Spleen (tissue), 11 donors: Measurements from ENCODE around the gene CYB5B. TPM values are rescaled to one million over a fixed set of nuclear protein-coding genes. Genes with fewer than 3 reads are reported as not detected.
"Not testable (repeated sequence)": the region's sequence is repeated elsewhere in the genome, so short reads cannot be mapped to it uniquely, and the experiment has no call there.

Experiments used
- DNase-seq: peaks from one replicate; pipeline ENCODE4 v3.0.0-alpha.2; 2020
- H3K27ac ChIP-seq, 8 donors: fragments of 200-600 bp; sonication (generic) in 7 of 8; 1 replicate in 4 of 8; 2 replicates in 4 of 8; pipeline versions ENCODE4 v1.5.0 to v1.8.0; 2016 to 2021; ENCODE audit warnings: inconsistent platforms in 4 of 8, mild to moderate bottlenecking in 4 of 8, moderate library complexity in 1 of 8
- H3K27me3 ChIP-seq, 7 donors: fragments of 200-600 bp; sonication (generic) in 6 of 7; replicated peaks in 1 of 7; 1 replicate in 4 of 7; 2 replicates in 3 of 7; pipeline versions ENCODE4 v1.5.0 to v1.8.0; 2016 to 2021; ENCODE audit warnings: inconsistent platforms in 3 of 7, mild to moderate bottlenecking in 1 of 7
- H3K36me3 ChIP-seq, 6 donors: fragments of 200-600 bp; sonication (generic) in 5 of 6; 1 replicate in 4 of 6; 2 replicates in 2 of 6; pipeline versions ENCODE4 v1.5.0 to v1.8.0; 2016 to 2021; ENCODE audit warnings: inconsistent platforms in 2 of 6
- H3K4me1 ChIP-seq, 6 donors: fragments of 200-600 bp; sonication (generic) in 5 of 6; 1 replicate in 3 of 6; 2 replicates in 3 of 6; pipeline versions ENCODE4 v1.5.0 to v1.8.0; 2016 to 2021; ENCODE audit warnings: inconsistent platforms in 3 of 6
- H3K4me3 ChIP-seq, 8 donors: fragments of 200-600 bp; sonication (generic) in 7 of 8; 1 replicate in 4 of 8; 2 replicates in 4 of 8; pipeline versions ENCODE4 v1.5.0 to v1.8.0; 2016 to 2021; ENCODE audit warnings: inconsistent platforms in 4 of 8, mild to moderate bottlenecking in 4 of 8, moderate library complexity in 2 of 8
- H3K9me3 ChIP-seq, 8 donors: fragments of 200-600 bp; sonication (generic) in 7 of 8; 1 replicate in 4 of 8; 2 replicates in 4 of 8; pipeline versions ENCODE4 v1.5.0 to v1.8.0; 2016 to 2021; ENCODE audit warnings: inconsistent platforms in 4 of 8
- CTCF ChIP-seq, 11 experiments: fragments of 200-600 bp in 7 of 11; fragments of 450-650 bp in 4 of 11; sonication (generic) in 4 of 11; IDR thresholded peaks in 8 of 11; conservative IDR thresholded peaks in 3 of 11; 1 replicate in 7 of 11; 2 replicates in 4 of 11; pipeline versions ENCODE4 v1.4.0 to v1.8.0; 2016 to 2021; ENCODE audit warnings: antibody characterized with exemption in 11 of 11, inconsistent platforms in 4 of 11, mild to moderate bottlenecking in 1 of 11
- POLR2A ChIP-seq, 3 donors: fragments of 450-650 bp; IDR thresholded peaks; one replicate each; pipeline ENCODE4 v1.5.1; 2017; ENCODE audit warnings: antibody characterized with exemption in 3 of 3, mild to moderate bottlenecking in 1 of 3
- POLR2AphosphoS5 ChIP-seq, 3 donors: sonication (generic); formaldehyde crosslinking; IDR thresholded peaks; one replicate each; pipeline ENCODE4 v1.5.1; 2017; ENCODE audit warnings: antibody characterized with exemption in 3 of 3
- WGBS, 5 donors: extraction: QIAGEN DNeasy Blood & Tissue Kit in 3 of 5; methylation state at CpG; one replicate each; pipeline versions ENCODE4 v1.1.5 to v1.1.7; 2013 to 2018; 5-methylcytosine and 5-hydroxymethylcytosine counted together
- intact Hi-C: fragments of 100-400 bp; cut with DNase I; formaldehyde crosslinking; loops from one replicate; pipeline ENCODE4 v1.15.0; 2023; ENCODE audit warnings: low total_unique reads
- polyA plus RNA-seq, 3 donors: library from polyadenylated mRNA; stranded (reverse); fragments of 200-250 nt; gene quantifications; one replicate each; pipeline ENCODE4 v1.2.1, GENCODE V29; 2013
- total RNA-seq, 7 donors: library from RNA; depleted of rRNA in 3 of 7; stranded (reverse); fragments of >200 nt in 3 of 7; fragmentation: NEBNext Ultra II Directional in 4 of 7; extraction: Animal tissue kit (Norgen Biotek cat#: 25700) in 4 of 7; gene quantifications; one replicate each; pipeline versions ENCODE4 v1.1.0 to v1.2.1, GENCODE V29; 2016 to 2021
- donor health status: healthy with polysubstance abuse.
- donor health status: DM: no; HTN: no; CAD: no; lungs with moderate emphysema.
- donor health status: DM: no; HTN: no; CAD: no.
- donor health status: Bipolar disorder and iron deficiency.
- donor health status: healthy.
- donor health status: DM: no; HTN: no; CAD: no.
- donor health status: DM: yes; HTN: yes; CAD: no.

CYB5B gene
- total and polyA plus RNA-seq, 10 donors = 36.8 to 80.5 (median 61.1) TPM

DNA sequence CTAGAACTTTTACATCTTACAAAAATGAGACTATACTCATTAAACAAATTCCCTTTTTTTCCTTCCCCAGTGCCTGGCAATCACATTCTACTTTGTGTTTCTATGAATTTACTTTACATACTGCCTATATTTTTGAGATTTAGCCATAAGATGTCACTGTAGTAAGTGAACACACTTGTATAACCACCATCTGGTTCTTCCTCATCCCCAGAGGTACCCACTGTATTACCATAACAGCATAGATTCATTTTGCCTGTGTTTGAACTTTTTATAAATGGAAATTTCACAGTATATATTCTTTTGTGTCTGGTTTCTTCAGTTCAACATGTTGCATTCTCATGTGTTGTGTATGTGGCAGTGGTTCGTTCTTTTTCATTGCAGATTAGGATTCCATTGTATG is 15.8 kb downstream of the CYB5B start:
- Histone ChIP-seq H3K4me3 (no peak overlapping the region), H3K36me3 (peaks cover 0 to 24% (median 2%) of the 10 kb centered on the region in 6 donors), H3K27ac (peak overlapping the region in 1 of 8 donors; percentile 7), H3K4me1 (peaks cover 27 to 98% (median 62%) of the 10 kb centered on the region in 6 donors), H3K9me3 (no peaks in the 10 kb centered on the region), H3K27me3 (no peaks in the 10 kb centered on the region)
- intact Hi-C loops = no loop called here
- TF ChIP-seq POLR2A (IDR thresholded peaks at IDR 0.05) = no peak
- TF ChIP-seq CTCF (IDR thresholded peaks at IDR 0.05 in 8 of 11, conservative IDR thresholded peaks at IDR 0.05 in 3 of 11) = no peak
- TF ChIP-seq POLR2AphosphoS5 (IDR thresholded peaks at IDR 0.05) = no peak
- 0 to 88% (median 49%) methylated on average over 1 of the region's 1 CpG for WGBS, 5 donors
- no peak for DNase-seq

DNA sequence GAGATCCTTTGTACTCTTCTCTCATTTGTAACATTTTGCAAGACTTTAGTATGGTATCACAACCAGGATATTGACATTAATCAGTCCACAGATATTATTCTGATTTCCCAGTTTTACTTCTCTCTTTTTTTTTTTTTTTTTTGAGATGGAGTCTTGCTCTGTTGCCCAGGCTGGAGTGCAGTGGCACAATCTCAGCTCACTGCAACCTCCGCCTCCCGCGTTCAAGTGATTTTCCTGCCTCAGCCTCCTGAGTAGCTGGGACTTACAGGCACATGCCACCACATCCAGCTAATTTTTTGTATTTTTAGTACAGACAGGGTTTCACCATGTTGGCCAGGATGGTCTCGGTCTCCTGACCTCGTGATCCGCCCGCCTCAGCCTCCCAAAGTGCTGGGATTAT is 16.6 kb downstream of the CYB5B start:
- H3K4me3 ChIP-seq, DNase-seq, H3K9me3 ChIP-seq, intact Hi-C loops, H3K27ac ChIP-seq, H3K27me3 ChIP-seq: not testable (repeated sequence)
- peaks cover 0 to 16% (median 0%) of the 10 kb centered on the region in 6 donors for H3K36me3 ChIP-seq
- peaks cover 29 to 97% (median 59%) of the 10 kb centered on the region in 6 donors for H3K4me1 ChIP-seq
- WGBS, 5 donors = 94 to 98% (median 97%) methylated on average over 7 of the region's 7 CpGs

GRCh38 chr16:69443927-69444631 is 19.7 kb downstream of the CYB5B start:
- intact Hi-C loops = no loop called here
- no peak for TF ChIP-seq CTCF (IDR thresholded peaks at IDR 0.05 in 8 of 11, conservative IDR thresholded peaks at IDR 0.05 in 3 of 11)
- peak in 1 of 3 donors; percentile 52 for TF ChIP-seq POLR2AphosphoS5 (IDR thresholded peaks at IDR 0.05)
- no peak for DNase-seq
- Histone ChIP-seq H3K4me1 (peaks cover 15 to 76% (median 37%) of the 10 kb centered on the region in 6 donors), H3K27me3 (no peaks in the 10 kb centered on the region), H3K4me3 (peak overlapping the region in 3 of 8 donors; percentile 11 to 48 (median 29)), H3K27ac (peak overlapping the region; percentile 22 to 90 (median 84)), H3K9me3 (no peaks in the 10 kb centered on the region), H3K36me3 (peaks cover 0 to 35% (median 12%) of the 10 kb centered on the region in 6 donors)
- 33 to 52% (median 43%) methylated on average over 11 to 12 of the region's 12 CpGs for WGBS, 5 donors

DNA sequence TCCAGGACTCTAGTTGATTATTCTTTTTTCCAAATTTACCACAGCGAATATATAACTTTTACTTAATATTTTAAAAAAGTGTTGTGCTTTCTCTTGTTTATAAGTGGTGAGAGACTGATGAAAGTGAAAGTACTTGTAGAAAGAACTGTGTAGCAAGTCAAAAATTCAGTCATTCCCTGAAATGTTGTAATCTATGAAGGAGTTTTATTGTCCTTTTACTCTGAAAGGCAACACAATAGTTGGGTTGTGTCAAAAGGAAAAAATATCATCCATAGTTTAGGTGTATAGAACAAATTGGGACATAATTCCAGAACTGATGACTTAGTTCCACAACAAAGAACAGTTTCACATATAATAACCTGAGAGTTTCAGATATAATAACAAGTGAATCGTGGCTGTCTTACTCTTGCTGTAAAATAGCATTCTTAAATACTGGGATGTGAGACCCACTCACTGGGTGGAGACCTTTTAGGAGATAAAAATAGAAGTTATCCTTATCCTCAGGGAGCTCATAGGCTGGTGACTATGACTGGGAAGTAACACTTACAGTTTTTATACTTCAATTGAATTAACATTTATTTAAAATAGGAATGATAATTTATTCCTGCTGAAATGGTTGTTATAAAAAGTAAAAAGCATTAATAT is 20.6 kb downstream of the CYB5B start:
- no peak for DNase-seq
- Histone ChIP-seq H3K4me1 (peaks cover 15 to 67% (median 35%) of the 10 kb centered on the region in 6 donors), H3K27me3 (no peaks in the 10 kb centered on the region), H3K27ac (peak overlapping the region; percentile 22 to 90 (median 84)), H3K4me3 (peak overlapping the region in 3 of 8 donors; percentile 11 to 48 (median 29)), H3K9me3 (no peaks in the 10 kb centered on the region), H3K36me3 (peaks cover 0 to 38% (median 15%) of the 10 kb centered on the region in 6 donors)
- intact Hi-C loops = no loop called here
- 18 to 54% (median 34%) methylated on average over 2 of the region's 2 CpGs for WGBS, 5 donors
- TF ChIP-seq POLR2A (IDR thresholded peaks at IDR 0.05) (no peak), POLR2AphosphoS5 (IDR thresholded peaks at IDR 0.05) (no peak), CTCF (IDR thresholded peaks at IDR 0.05 in 8 of 11, conservative IDR thresholded peaks at IDR 0.05 in 3 of 11) (no peak)
